ENCODE data around the gene NRG2. TPM values are rescaled to one million over a fixed set of nuclear protein-coding genes. Genes with fewer than 3 reads are reported as not detected.

NRG2 gene
- total RNA-seq, 1 donor from 2014 or later, result 0.07 TPM

DNA sequence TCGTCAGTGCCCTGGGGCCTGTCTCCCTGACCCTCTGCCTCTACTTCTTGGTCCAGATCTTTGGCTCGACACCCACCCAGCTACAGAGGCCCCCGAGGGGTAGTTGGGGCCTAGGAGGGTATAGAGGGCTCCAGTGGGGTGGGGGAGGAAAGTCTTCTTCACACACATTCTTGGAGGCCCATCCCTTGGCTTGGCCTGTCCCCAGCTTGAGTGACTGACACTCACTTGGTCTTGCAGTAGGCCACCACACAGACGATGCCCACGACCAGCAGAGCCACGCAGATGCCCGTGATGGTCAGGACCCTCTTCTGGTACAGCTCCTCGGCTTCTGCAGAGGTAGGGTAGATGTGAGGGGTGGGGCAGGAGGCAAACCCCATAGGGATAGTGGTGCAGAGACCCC, 187.6 kb downstream of the NRG2 start:
- ATAC-seq (ENCODE audit: low read depth) (no peak), DNase-seq (no peak)
- no peak overlapping the region for H3K27ac Mint-ChIP-seq
- H3K9me3 Mint-ChIP-seq, result no peaks in the 10 kb centered on the region
- intact Hi-C loops (cut with micrococcal nuclease), result no loop called here
- POLR2A ChIA-PET, result no interaction called here
- H3K4me3 Mint-ChIP-seq, result no peak overlapping the region
- no peaks in the 10 kb centered on the region for H3K4me1 Mint-ChIP-seq
- no peaks in the 10 kb centered on the region for H3K36me3 Mint-ChIP-seq (ENCODE audit: low read depth)
- CTCF ChIA-PET, result interaction anchor here (1.5 kb wide), 1 partner anchor 68 kb away, joined by 4 read pairs; no protein-coding TSS in a partner anchor
- TF ChIP-seq, protein P1, sequence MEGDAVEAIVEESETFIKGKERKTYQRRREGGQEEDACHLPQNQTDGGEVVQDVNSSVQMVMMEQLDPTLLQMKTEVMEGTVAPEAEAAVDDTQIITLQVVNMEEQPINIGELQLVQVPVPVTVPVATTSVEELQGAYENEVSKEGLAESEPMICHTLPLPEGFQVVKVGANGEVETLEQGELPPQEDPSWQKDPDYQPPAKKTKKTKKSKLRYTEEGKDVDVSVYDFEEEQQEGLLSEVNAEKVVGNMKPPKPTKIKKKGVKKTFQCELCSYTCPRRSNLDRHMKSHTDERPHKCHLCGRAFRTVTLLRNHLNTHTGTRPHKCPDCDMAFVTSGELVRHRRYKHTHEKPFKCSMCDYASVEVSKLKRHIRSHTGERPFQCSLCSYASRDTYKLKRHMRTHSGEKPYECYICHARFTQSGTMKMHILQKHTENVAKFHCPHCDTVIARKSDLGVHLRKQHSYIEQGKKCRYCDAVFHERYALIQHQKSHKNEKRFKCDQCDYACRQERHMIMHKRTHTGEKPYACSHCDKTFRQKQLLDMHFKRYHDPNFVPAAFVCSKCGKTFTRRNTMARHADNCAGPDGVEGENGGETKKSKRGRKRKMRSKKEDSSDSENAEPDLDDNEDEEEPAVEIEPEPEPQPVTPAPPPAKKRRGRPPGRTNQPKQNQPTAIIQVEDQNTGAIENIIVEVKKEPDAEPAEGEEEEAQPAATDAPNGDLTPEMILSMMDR (IDR thresholded peaks at IDR 0.05), result no peak
- H3K27me3 Mint-ChIP-seq, result peaks cover 5% of the 10 kb centered on the region

GRCh38 chr5:139854953-139855352, 188.1 kb downstream of the NRG2 start:
- POLR2A ChIA-PET, result no interaction called here
- H3K9me3 Mint-ChIP-seq, result no peaks in the 10 kb centered on the region
- CTCF ChIA-PET, result interaction anchor here (1.5 kb wide), 1 partner anchor 68 kb away, joined by 4 read pairs; no protein-coding TSS in a partner anchor
- DNase-seq (no peak), ATAC-seq (ENCODE audit: low read depth) (no peak)
- TF ChIP-seq, protein P1 (IDR thresholded peaks at IDR 0.05), result no peak
- H3K4me3 Mint-ChIP-seq, result no peak overlapping the region
- intact Hi-C loops (cut with micrococcal nuclease), result no loop called here
- peaks cover 5% of the 10 kb centered on the region for H3K27me3 Mint-ChIP-seq
- H3K27ac Mint-ChIP-seq, result no peak overlapping the region
- no peaks in the 10 kb centered on the region for H3K36me3 Mint-ChIP-seq (ENCODE audit: low read depth)
- H3K4me1 Mint-ChIP-seq, result no peaks in the 10 kb centered on the region

- no peaks in the 10 kb centered on the region for H3K36me3 Mint-ChIP-seq (ENCODE audit: low read depth)
- ATAC-seq (ENCODE audit: low read depth), result no peak
- no peak for DNase-seq
- peaks cover 3% of the 10 kb centered on the region for H3K27me3 Mint-ChIP-seq
- H3K4me1 Mint-ChIP-seq, result peaks cover 4% of the 10 kb centered on the region
- H3K4me3 Mint-ChIP-seq, result no peak overlapping the region
- no peak overlapping the region for H3K27ac Mint-ChIP-seq
- intact Hi-C loops (cut with micrococcal nuclease), result no loop called here
- TF ChIP-seq, protein P1 (IDR thresholded peaks at IDR 0.05), result no peak
- ChIA-PET CTCF (interaction anchor here (1.5 kb wide), 1 partner anchor 67 kb away, joined by 4 read pairs; no protein-coding TSS in a partner anchor), POLR2A (no interaction called here)
- H3K9me3 Mint-ChIP-seq, result no peaks in the 10 kb centered on the region
Measured at GRCh38 chr5:139854029-139854605, 189.0 kb downstream of the NRG2 start.

DNA sequence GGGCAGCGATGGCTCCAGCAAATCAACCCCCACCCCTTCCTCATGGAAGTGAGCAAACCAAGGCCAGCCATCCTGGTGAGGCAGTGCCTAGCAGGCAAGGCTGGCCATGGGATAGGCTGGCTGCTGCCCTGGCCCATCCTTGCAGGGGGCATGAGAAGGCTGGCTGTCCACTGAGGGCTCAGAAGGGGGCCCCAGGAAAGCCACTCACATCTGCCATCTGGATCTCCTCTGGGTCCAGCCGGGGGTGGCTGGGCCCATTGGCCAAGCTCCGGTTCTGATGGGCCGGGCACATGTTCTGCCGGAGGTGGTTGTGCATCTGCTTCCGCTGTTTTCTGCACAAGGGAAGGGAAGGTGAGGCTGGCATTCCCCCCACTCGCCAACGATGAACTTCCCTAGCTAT, 190.4 kb downstream of the NRG2 start:
- DNase-seq (no peak), ATAC-seq (ENCODE audit: low read depth) (no peak)
- TF ChIP-seq, protein P1 (IDR thresholded peaks at IDR 0.05), result no peak
- Mint-ChIP-seq H3K4me3 (no peak overlapping the region), H3K4me1 (peaks cover 4% of the 10 kb centered on the region), H3K27ac (no peak overlapping the region), H3K9me3 (no peaks in the 10 kb centered on the region), H3K36me3 (ENCODE audit: low read depth) (no peaks in the 10 kb centered on the region), H3K27me3 (no peaks in the 10 kb centered on the region)
- CTCF ChIA-PET, result interaction anchor here (0.7 to 1.9 kb wide), 5 partner anchors 9 to 511 kb away, joined by 3 to 6 read pairs (median 3); no protein-coding TSS in a partner anchor
- intact Hi-C loops (cut with micrococcal nuclease), result no loop called here
- POLR2A ChIA-PET, result no interaction called here

- no peaks in the 10 kb centered on the region for H3K27me3 Mint-ChIP-seq
- DNase-seq (no peak), ATAC-seq (ENCODE audit: low read depth) (no peak)
- POLR2A ChIA-PET, result no interaction called here
- no peak overlapping the region for H3K4me3 Mint-ChIP-seq
- CTCF ChIA-PET, result interaction anchor here (1.9 kb wide), 1 partner anchor 10 kb away, joined by 6 read pairs; no protein-coding TSS in a partner anchor
- no peaks in the 10 kb centered on the region for H3K36me3 Mint-ChIP-seq (ENCODE audit: low read depth)
- no peaks in the 10 kb centered on the region for H3K9me3 Mint-ChIP-seq
- peaks cover 12% of the 10 kb centered on the region for H3K4me1 Mint-ChIP-seq
- H3K27ac Mint-ChIP-seq, result no peak overlapping the region
- TF ChIP-seq, protein P1 (IDR thresholded peaks at IDR 0.05), result no peak
- intact Hi-C loops (cut with micrococcal nuclease), result no loop called here
Measured at GRCh38 chr5:139851558-139851957, 191.5 kb downstream of the NRG2 start.

All from activated B cell treated with CpG ODN at 0.5 μM for 24 hours (primary cell).